Measurements from ENCODE around the gene CD248.

The CD248 gene

DNA sequence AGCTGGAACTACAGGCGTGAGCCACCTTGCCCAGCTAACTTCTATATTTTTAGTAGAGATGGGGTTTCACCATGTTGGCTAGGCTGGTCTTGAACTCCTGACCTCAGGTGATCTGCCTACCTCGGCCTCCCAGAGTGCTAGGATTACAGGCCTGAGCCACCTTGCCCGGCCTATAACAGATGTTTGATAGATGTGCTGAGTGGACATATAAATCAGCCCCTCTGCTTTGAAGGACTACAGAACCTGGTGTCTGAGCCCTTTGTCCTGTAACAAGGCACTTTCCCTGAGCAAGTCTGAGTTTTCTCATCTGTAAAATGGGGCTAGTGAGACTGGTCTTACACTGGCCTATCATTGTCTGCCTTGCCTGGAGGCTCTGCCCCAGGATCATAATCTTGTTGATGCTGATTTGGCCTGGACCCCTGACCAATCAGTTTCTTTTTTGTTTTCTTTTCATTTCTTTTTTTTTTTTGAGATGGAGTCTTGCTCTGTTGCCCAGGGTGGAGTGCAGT, 12.4 kb upstream of the CD248 start:
- no peaks in the 10 kb centered on the region for H3K36me3 ChIP-seq
- H3K4me2 ChIP-seq: peak overlapping the region; percentile 98
- H3K27me3 ChIP-seq: no peaks in the 10 kb centered on the region
- no peaks in the 10 kb centered on the region for H4K20me1 ChIP-seq
- H3K4me3 ChIP-seq: no peak overlapping the region
- no peak for TF ChIP-seq Cebpa-rat (IDR thresholded peaks at IDR 0.05)
- H3K4me1 ChIP-seq: peaks cover 89% of the 10 kb centered on the region
- no peaks in the 10 kb centered on the region for H3K9me3 ChIP-seq
- peak overlapping the region; percentile 84; the same call in 1 of the 2 replicates for H3K9ac ChIP-seq
- peak overlapping the region; percentile 98 for H3K27ac ChIP-seq

DNA sequence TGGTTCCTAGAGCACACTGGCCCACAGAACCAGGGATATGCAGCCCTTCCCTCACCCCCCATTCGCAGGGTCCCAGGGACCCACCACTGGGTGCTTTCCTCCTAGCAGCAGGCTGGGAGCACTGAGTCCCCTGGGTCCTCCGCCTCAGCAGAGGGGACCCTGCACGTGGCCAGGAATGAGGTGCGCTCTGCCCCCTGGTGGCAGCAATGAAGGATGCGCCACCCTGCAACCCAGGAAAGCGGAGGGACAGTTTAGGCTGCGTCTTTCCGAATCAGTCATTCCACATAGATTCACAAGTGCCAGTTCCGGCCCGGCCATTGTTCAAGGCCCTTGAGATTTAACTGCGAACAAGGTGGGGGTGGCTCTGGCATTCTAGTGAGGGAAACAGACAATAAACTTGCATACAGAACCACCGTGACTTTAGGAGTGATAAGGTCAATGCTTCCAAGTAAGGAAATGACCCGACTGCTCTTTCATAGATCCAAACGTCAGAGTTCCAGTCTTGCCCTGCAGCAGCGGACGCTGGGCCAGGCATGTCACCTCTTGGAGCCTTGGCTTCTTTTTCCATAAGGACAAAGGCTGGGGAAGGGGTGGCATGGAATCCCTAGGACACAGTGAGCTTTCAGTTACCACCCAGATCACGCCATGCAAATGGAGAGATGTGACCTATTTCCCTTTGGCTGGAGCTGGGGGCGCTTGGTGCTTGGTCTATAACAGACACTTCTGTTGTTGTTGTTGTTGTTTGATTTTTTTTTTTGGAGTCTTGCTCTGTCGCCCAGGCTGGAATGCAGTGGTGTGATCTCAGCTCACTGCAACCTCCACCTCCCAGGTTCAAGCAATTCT, 11.7 kb upstream of the CD248 start:
- H3K4me3 ChIP-seq: peak overlapping the region; percentile 48; the same call in 1 of the 2 replicates

GRCh38 chr11:66328031-66328301, 11.1 kb upstream of the CD248 start:
- no peaks in the 10 kb centered on the region for H4K20me1 ChIP-seq
- no peaks in the 10 kb centered on the region for H3K27me3 ChIP-seq
- peak overlapping the region; percentile 98 for H3K4me2 ChIP-seq
- no peaks in the 10 kb centered on the region for H3K36me3 ChIP-seq
- H3K9ac ChIP-seq: peak overlapping the region; percentile 84
- peaks cover 88% of the 10 kb centered on the region for H3K4me1 ChIP-seq
- no peaks in the 10 kb centered on the region for H3K9me3 ChIP-seq
- no peak for TF ChIP-seq Cebpa-rat (IDR thresholded peaks at IDR 0.05)
- peak overlapping the region; percentile 98 for H3K27ac ChIP-seq
- 0 out of 2 replicates have a peak overlapping the region, but pooled peaks have one; percentile 48 for H3K4me3 ChIP-seq

More for the DNA sequence above, 11.7 kb upstream of the CD248 start:
- no peaks in the 10 kb centered on the region for H3K9me3 ChIP-seq
- H4K20me1 ChIP-seq: no peaks in the 10 kb centered on the region
- H3K36me3 ChIP-seq: no peaks in the 10 kb centered on the region
- no peaks in the 10 kb centered on the region for H3K27me3 ChIP-seq
- peak overlapping the region; percentile 84 for H3K9ac ChIP-seq
- H3K4me2 ChIP-seq: peak overlapping the region; percentile 98
- peaks cover 88% of the 10 kb centered on the region for H3K4me1 ChIP-seq
- no peak for TF ChIP-seq Cebpa-rat (IDR thresholded peaks at IDR 0.05)
- peak overlapping the region; percentile 98 for H3K27ac ChIP-seq

DNA sequence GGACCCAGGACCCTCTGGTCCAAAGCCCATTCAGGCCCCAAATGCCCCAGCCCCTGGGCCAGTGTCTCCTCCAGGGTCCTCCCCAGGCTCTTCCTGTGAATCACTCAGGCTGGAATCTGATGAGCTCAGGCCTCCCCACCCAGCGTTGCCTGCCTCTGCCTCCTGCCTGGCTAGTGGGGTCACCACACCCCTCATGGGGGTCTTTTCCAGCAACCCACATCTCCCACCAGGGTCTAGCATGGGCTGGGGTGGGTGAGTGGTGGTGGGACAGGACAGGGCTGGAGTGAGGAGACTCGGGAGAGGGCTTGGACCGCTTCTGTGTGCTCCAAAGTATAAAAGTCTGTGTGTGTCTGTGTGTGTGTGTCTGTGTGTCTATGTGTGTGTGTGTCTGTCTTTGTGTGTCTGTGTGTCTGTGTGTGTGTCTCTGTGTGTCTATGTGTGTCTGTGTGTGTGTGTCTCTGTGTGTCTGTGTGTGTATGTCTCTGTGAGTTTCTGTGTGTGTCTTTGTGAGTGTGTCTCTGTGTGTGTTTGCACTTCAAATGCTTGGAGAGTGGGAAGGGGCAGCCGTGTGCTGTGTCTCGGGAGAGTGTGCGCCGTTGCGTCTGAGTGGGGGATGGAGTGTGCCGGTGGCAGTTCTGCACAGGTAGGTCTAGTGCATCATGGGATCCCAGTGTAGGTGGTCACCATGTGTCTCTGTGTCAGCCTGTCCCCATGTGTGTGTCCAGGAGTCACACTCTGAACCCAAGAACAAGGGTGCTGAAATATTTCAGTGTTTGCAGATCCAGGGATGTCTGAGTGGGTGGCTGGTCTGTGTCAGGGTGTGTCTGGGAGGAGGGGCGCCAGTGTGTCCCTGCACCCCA, 10.6 kb upstream of the CD248 start:
- H3K27me3 ChIP-seq: no peaks in the 10 kb centered on the region
- H3K4me3 ChIP-seq: peak overlapping the region; percentile 48
- H3K4me1 ChIP-seq: peaks cover 89% of the 10 kb centered on the region
- no peaks in the 10 kb centered on the region for H3K36me3 ChIP-seq
- TF ChIP-seq Cebpa-rat (IDR thresholded peaks at IDR 0.05): no peak
- H3K4me2 ChIP-seq: peak overlapping the region; percentile 98
- H3K9ac ChIP-seq: peak overlapping the region; percentile 84
- peak overlapping the region; percentile 98 for H3K27ac ChIP-seq
- no peaks in the 10 kb centered on the region for H3K9me3 ChIP-seq
- no peaks in the 10 kb centered on the region for H4K20me1 ChIP-seq

GRCh38 chr11:66326261-66327111, 9.6 kb upstream of the CD248 start:
- no peak for TF ChIP-seq Cebpa-rat (IDR thresholded peaks at IDR 0.05)
- Histone ChIP-seq H3K9ac (peak overlapping the region; percentile 84), H3K27me3 (no peaks in the 10 kb centered on the region), H3K27ac (peak overlapping the region; percentile 98), H3K9me3 (no peaks in the 10 kb centered on the region), H4K20me1 (no peaks in the 10 kb centered on the region), H3K36me3 (no peaks in the 10 kb centered on the region), H3K4me1 (peaks cover 96% of the 10 kb centered on the region), H3K4me2 (peak overlapping the region; percentile 98), H3K4me3 (peak overlapping the region; percentile 50)

- Histone ChIP-seq H3K9me3 (peaks cover 2% of the 10 kb centered on the region; the same call in 1 of the 2 replicates), H4K20me1 (no peaks in the 10 kb centered on the region), H3K9ac (peak overlapping the region; percentile 84), H3K4me2 (peak overlapping the region; percentile 98), H3K27me3 (no peaks in the 10 kb centered on the region), H3K4me1 (peaks cover 86% of the 10 kb centered on the region), H3K27ac (peak overlapping the region; percentile 98), H3K36me3 (no peaks in the 10 kb centered on the region), H3K4me3 (peak overlapping the region; percentile 50)
- TF ChIP-seq Cebpa-rat (IDR thresholded peaks at IDR 0.05): no peak
Measured at GRCh38 chr11:66325263-66325671, 8.4 kb upstream of the CD248 start.

DNA sequence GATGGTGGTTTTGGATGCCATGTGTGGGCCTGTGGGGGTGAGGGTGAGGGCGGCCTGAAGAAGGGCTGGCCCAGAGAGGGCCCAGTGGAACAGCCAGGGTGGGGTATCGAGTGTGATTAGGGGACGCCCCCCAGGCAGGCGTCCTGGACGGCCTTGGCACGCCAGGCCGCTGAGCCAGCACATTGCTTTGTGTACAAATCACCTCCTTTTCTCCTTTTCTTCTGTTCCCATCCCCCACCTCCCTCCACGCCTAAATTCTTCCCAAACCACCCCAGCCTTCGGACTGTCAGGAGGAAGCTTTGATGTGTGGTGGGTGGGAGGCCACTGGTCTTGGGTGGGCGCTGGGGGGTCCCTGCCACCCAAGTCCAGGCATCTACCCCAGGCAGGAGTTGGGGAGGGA, 7.8 kb upstream of the CD248 start:
- Histone ChIP-seq H3K27me3 (no peaks in the 10 kb centered on the region), H3K9ac (peak overlapping the region; percentile 84; the same call in 1 of the 2 replicates), H3K4me1 (peaks cover 80% of the 10 kb centered on the region), H4K20me1 (no peaks in the 10 kb centered on the region), H3K36me3 (no peaks in the 10 kb centered on the region), H3K27ac (peak overlapping the region; percentile 98), H3K9me3 (peaks cover 8% of the 10 kb centered on the region; the same call in 1 of the 2 replicates), H3K4me3 (no peak overlapping the region), H3K4me2 (peak overlapping the region; percentile 98)
- no peak for TF ChIP-seq Cebpa-rat (IDR thresholded peaks at IDR 0.05)

GRCh38 chr11:66323684-66324083, 6.8 kb upstream of the CD248 start:
- H3K4me3 ChIP-seq: no peak overlapping the region
- no peaks in the 10 kb centered on the region for H3K36me3 ChIP-seq
- H4K20me1 ChIP-seq: no peaks in the 10 kb centered on the region
- H3K9ac ChIP-seq: no peak overlapping the region
- no peak overlapping the region; the same call in 1 of the 2 replicates for H3K4me2 ChIP-seq
- H3K27ac ChIP-seq: no peak overlapping the region
- no peak for TF ChIP-seq Cebpa-rat (IDR thresholded peaks at IDR 0.05)
- peaks cover 79% of the 10 kb centered on the region for H3K4me1 ChIP-seq
- H3K9me3 ChIP-seq: peaks cover 11% of the 10 kb centered on the region; the same call in 1 of the 2 replicates
- H3K27me3 ChIP-seq: no peaks in the 10 kb centered on the region

All from BLaER1 (cell line).